Endothelial cell of umbilical vein (primary cell): ENCODE measurements around the gene ARHGEF10L. TPM values are rescaled to one million over a fixed set of nuclear protein-coding genes. Genes with fewer than 3 reads are reported as not detected.

Source experiments
- BruUV-seq: library from RNA; stranded (reverse); fragments of 400-500 nt; replicated peaks from 2 replicates; lab custom pipeline; 2021; lab: Mats Ljungman, UMichigan
- CTCF ChIA-PET: fragments of 300-600, 350-600 bp; sonication (Branson Sonifier 250); formaldehyde crosslinking; loops from one replicate; lab custom pipeline; 2021; ENCODE audit warnings: antibody characterized with exemption, inconsistent platforms; lab: Charles Lee
- POLR2A ChIA-PET: fragments of 300-600, 350-600 bp; sonication (Branson Sonifier 250); formaldehyde crosslinking; loops from one replicate; lab custom pipeline; 2021; ENCODE audit warnings: antibody characterized with exemption, inconsistent platforms; lab: Charles Lee
- DNase-seq: peaks from one replicate; pipeline ENCODE4 v3.0.0-alpha.2; 2011; ENCODE audit warnings: low read depth, low spot score
- FAIRE-seq: peaks from 2 replicates; lab custom pipeline; 2011; peaks lifted over from hg19 to GRCh38; lab: Jason Lieb, UNC
- H2AFZ ChIP-seq: 2 replicates; pipeline ENCODE4 v1.6.0; 2012; ENCODE audit warnings: low read depth, low read length, control low read depth, inconsistent platforms
- H3K27ac ChIP-seq: 2 replicates; pipeline ENCODE4 v1.5.1; 2011; ENCODE audit warnings: low read depth, mild to moderate bottlenecking, control low read depth, low read length, moderate library complexity; ENCODE audit not compliant: insufficient read depth
- H3K27me3 ChIP-seq, 2 experiments: 2 replicates each; pipeline versions ENCODE4 v1.6.0 to v1.6.1; 2011; ENCODE audit warnings: low read length in 2 of 2, mixed read lengths in 1 of 2; ENCODE audit not compliant: control insufficient read depth in 2 of 2, insufficient read depth in 2 of 2
- H3K36me3 ChIP-seq, 2 experiments: 2 replicates in 1 of 2; 3 replicates in 1 of 2; pipeline ENCODE4 v1.5.1; 2011; ENCODE audit warnings: low read length in 2 of 2, mild to moderate bottlenecking in 1 of 2, moderate library complexity in 1 of 2; ENCODE audit not compliant: control insufficient read depth in 2 of 2, insufficient read depth in 2 of 2; ENCODE audit errors: extremely low read depth in 1 of 2
- H3K4me1 ChIP-seq: 3 replicates; pipeline ENCODE4 v1.5.1; 2011; ENCODE audit warnings: mild to moderate bottlenecking, low read length; ENCODE audit not compliant: control insufficient read depth, insufficient read depth; ENCODE audit errors: extremely low read depth
- H3K4me2 ChIP-seq: 2 replicates; pipeline ENCODE4 v1.6.1; 2011; ENCODE audit warnings: low read length, control low read depth, mixed read lengths; ENCODE audit not compliant: insufficient read depth
- H3K4me3 ChIP-seq, 3 experiments: fragments of 200-600 bp in 1 of 3; sonication (generic), shearing (Covaris generic) in 1 of 3; replicated peaks in 1 of 3; 2 replicates each; pipeline ENCODE4 v1.5.1; 2011 to 2016; ENCODE audit warnings: control low read depth in 3 of 3, low read length in 3 of 3, mild to moderate bottlenecking in 2 of 3, inconsistent platforms in 1 of 3, low read depth in 1 of 3, moderate library complexity in 1 of 3; ENCODE audit not compliant: insufficient read depth in 1 of 3
- H3K79me2 ChIP-seq: 2 replicates; pipeline ENCODE4 v1.6.0; 2012; ENCODE audit warnings: low read length, inconsistent platforms; ENCODE audit not compliant: control insufficient read depth, insufficient read depth
- H3K9ac ChIP-seq: replicated peaks from 2 replicates; pipeline ENCODE3; 2011; ENCODE audit warnings: low read length, control low read depth; ENCODE audit not compliant: insufficient read depth; ENCODE audit errors: extremely low read depth
- H3K9me1 ChIP-seq: replicated peaks from 3 replicates; pipeline ENCODE4 v1.6.0; 2011; ENCODE audit warnings: mild to moderate bottlenecking, low read length; ENCODE audit not compliant: control insufficient read depth, insufficient read depth; ENCODE audit errors: extremely low read depth
- H3K9me3 ChIP-seq: replicated peaks from 2 replicates; pipeline ENCODE4 v1.5.1; 2012; ENCODE audit warnings: low read length, inconsistent platforms; ENCODE audit not compliant: control insufficient read depth, insufficient read depth
- H4K20me1 ChIP-seq: replicated peaks from 2 replicates; pipeline ENCODE3; 2011; ENCODE audit warnings: mild to moderate bottlenecking, low read length; ENCODE audit not compliant: control insufficient read depth, insufficient read depth; ENCODE audit errors: extremely low read depth
- CTCF ChIP-seq, 2 donors: IDR thresholded peaks; 1 replicate in 1 of 2; 2 replicates in 1 of 2; pipeline ENCODE4 v1.5.1; 2011; ENCODE audit warnings: low read length in 2 of 2, mild to moderate bottlenecking in 2 of 2, moderate library complexity in 2 of 2, control low read depth in 1 of 2, inconsistent platforms in 1 of 2, low read depth in 1 of 2; ENCODE audit not compliant: insufficient read depth in 1 of 2; ENCODE audit errors: extremely low read depth in 1 of 2
- EZH2 ChIP-seq: IDR thresholded peaks from 2 replicates; pipeline ENCODE4 v1.6.1; 2012; ENCODE audit warnings: borderline replicate concordance, low read depth, mild to moderate bottlenecking, moderate library complexity, low read length, inconsistent platforms; ENCODE audit not compliant: severe bottlenecking
- FOS ChIP-seq: IDR thresholded peaks from 2 replicates; pipeline ENCODE4 v1.6.1; 2011; ENCODE audit warnings: mild to moderate bottlenecking, low read length, moderate library complexity, borderline replicate concordance; ENCODE audit not compliant: insufficient read depth
- GATA2 ChIP-seq: IDR thresholded peaks from 2 replicates; pipeline ENCODE4 v1.7.0; 2011; ENCODE audit warnings: low read depth, mild to moderate bottlenecking, moderate library complexity, mixed read lengths, low read length; ENCODE audit not compliant: insufficient read length, insufficient read depth
- JUN ChIP-seq: IDR thresholded peaks from 2 replicates; pipeline ENCODE4 v1.6.1; 2011; ENCODE audit warnings: borderline replicate concordance, low read depth; ENCODE audit not compliant: insufficient read length, insufficient read depth
- MYC ChIP-seq: IDR thresholded peaks from one replicate; pipeline ENCODE4 v1.6.1; 2011; ENCODE audit warnings: mild to moderate bottlenecking, low read depth, low read length
- POLR2A ChIP-seq: IDR thresholded peaks from 2 replicates; pipeline ENCODE4 v1.6.1; 2012; ENCODE audit warnings: low read depth, mild to moderate bottlenecking, control low read depth, low read length
- POLR2AphosphoS5 ChIP-seq: IDR thresholded peaks from 2 replicates; pipeline ENCODE4 v1.6.1; 2012; ENCODE audit warnings: low read depth, mild to moderate bottlenecking, control low read depth, low read length, moderate library complexity; ENCODE audit not compliant: insufficient read depth
- dilution Hi-C: fragments of 300-500 bp; cut with MboI; formaldehyde crosslinking; loops from one replicate; pipeline ENCODE4 v1.15.0; 2019; ENCODE audit warnings: low sequenced_read_pairs; ENCODE audit not compliant: extremely low pct_ligation_motif_present
- intact Hi-C: fragments of 100-400 bp; cut with micrococcal nuclease; formaldehyde crosslinking; loops from one replicate; pipeline ENCODE4 v1.10.0; 2022
- polyA plus RNA-seq, 4 experiments: library from polyadenylated mRNA; depleted of rRNA in 3 of 4; stranded (reverse) in 3 of 4; unstranded in 1 of 4; fragments of >200 nt; gene quantifications; 2 replicates each; pipeline versions ENCODE4 v1.2.1 to v1.2.3, GENCODE V29; 2011 to 2012; ENCODE audit warnings: missing spikeins in 1 of 4
- total RNA-seq: library from RNA; stranded (reverse); gene quantifications from 2 replicates; pipeline ENCODE4 v1.2.3, GENCODE V29; 2021
- TF ChIP-seq, protein P1 (sequence below): IDR thresholded peaks from 2 replicates; pipeline ENCODE4 v1.6.1; 2011; ENCODE audit not compliant: insufficient read depth, insufficient read length

The ARHGEF10L gene
- total and polyA plus RNA-seq, 2 donors (not counting 3 experiments of a cell fraction or from before 2014, with no cell fraction given), result 1.9 to 5.2 TPM

DNA sequence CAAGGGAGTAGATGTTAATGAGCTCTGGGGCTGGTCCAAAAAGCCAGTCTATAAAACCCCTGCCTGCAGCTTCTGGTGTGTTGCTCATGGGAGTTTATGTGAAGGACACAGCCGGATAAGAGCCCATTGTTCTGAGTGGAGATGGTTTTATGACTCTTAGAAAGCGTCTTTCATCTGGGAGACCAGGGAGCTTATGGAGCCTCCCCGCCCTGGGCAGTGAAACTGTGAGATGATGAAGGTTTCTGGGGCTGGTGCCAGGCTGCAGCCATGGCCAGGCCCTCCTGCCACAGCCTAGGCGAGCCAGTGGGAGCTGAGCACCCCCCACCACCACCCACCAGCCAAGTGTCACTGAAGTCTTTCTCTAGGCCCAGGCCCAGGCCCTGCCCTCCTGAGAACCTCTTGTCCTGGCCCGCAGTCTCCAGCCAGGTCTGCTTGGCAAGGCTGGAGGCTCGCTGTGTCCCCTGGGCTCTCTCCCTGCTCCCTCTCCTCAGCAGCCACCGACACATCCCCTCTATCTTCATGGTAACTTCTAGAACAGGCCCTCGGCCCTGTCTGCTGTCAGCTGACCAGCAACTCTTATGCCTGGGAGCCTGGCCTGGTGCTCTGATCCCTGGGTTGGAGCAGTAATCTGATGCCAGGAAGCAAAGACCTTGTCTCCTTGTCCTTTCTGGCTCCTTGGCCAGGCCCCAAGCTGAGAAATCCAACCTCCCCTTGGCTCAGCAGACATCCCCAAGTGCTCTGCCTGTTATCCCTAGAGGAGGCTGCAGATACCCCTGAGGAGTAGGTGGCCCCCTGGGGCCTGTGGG, 7.6 kb upstream of the ARHGEF10L start:
- H3K36me3 ChIP-seq, result no peaks in the 10 kb centered on the region
- no peaks in the 10 kb centered on the region for H3K4me1 ChIP-seq
- no peaks in the 10 kb centered on the region for H4K20me1 ChIP-seq
- intact Hi-C loops, result no loop called here
- POLR2A ChIA-PET, result no interaction called here
- no peaks in the 10 kb centered on the region for H3K9me3 ChIP-seq
- DNase-seq (no peak), FAIRE-seq (no peak)
- CTCF ChIA-PET, result interaction anchor here (0.7 to 1.3 kb wide), 3 partner anchors 8 to 25 kb away, joined by 3 read pairs; no protein-coding TSS in a partner anchor
- H3K79me2 ChIP-seq, result no peaks in the 10 kb centered on the region
- peaks cover 0 to 3% of the 10 kb centered on the region in 2 experiments for H3K27me3 ChIP-seq
- BruUV-seq, result no TSS peak
- no peak overlapping the region for H3K9ac ChIP-seq
- TF ChIP-seq EZH2 (no peak), CTCF (IDR thresholded peaks at IDR 0.05; ENCODE audit: extremely low read depth in 1 of 2, insufficient read depth in 1 of 2, low read depth in 1 of 2, low read length in 2 of 2) (no peak), JUN (no peak), FOS (no peak), MYC (no peak), POLR2AphosphoS5 (no peak), GATA2 (no peak), POLR2A (no peak)
- TF ChIP-seq, protein P1, sequence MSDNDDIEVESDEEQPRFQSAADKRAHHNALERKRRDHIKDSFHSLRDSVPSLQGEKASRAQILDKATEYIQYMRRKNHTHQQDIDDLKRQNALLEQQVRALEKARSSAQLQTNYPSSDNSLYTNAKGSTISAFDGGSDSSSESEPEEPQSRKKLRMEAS, result no peak
- dilution Hi-C loops, result no loop called here
- no peak overlapping the region for H3K4me2 ChIP-seq
- no peak overlapping the region for H2AFZ ChIP-seq
- H3K27ac ChIP-seq, result no peak overlapping the region
- no peaks in the 10 kb centered on the region for H3K9me1 ChIP-seq
- no peak overlapping the region for H3K4me3 ChIP-seq
